ENCODE results near the gene KIF5C. TPM values are rescaled to one million over a fixed set of nuclear protein-coding genes. Genes with fewer than 3 reads are reported as not detected.

The KIF5C gene
- total and polyA plus RNA-seq, 2 donors (not counting 1 experiment from before 2014, with no cell fraction given) = 1.9 to 6.1 TPM

DNA sequence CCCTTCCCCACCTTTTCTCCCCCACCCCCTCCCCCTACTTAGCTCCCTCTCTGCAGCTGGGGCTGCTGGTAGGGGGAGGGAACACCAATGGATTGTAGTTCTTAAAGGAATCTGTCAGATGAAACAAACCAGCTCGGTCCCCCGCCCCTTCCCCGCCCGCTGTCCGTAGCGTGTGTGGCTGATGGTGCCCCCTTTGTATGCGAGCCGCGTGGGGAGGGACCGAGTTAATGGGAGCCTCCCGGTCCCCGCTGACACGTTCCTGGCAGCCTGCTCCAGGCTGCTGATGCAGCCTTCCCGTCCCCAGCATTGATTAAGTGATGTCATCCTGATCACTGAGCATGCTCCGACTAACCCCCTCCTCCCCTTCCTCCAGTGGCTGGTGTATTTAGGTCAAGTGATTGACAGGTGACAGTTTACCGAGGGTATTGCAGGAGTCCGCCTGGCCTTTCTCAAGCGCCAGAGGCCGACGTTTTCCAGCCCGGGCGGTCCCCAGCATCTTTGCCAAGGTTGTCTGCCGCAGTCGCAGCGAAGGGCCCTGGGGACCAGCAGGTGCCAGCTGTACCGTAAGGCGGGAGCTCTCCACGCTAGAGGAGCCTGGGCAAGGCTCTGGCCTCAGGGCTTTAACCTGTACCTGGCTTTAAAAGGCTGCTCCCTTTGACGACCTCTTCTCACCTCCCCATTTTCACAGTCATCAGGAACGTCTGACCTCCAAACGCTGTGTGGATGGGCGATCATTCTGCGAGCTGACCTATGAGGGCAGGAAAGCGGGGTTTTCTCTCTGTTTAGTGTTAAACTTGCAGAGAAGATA is 1.8 kb downstream of the KIF5C start:
- Mint-ChIP-seq H3K27ac (no peak overlapping the region), H3K27me3 (peaks cover 42% of the 10 kb centered on the region), H3K4me1 (peaks cover 16% of the 10 kb centered on the region), H3K4me3 (peak overlapping the region; percentile 86), H3K9me3 (ENCODE audit: insufficient read depth) (peaks cover 3% of the 10 kb centered on the region)
- H3K4me3 ChIP-seq (ENCODE audit: control extremely low read depth in 1 of 5, extremely low read depth in 1 of 5, insufficient read depth in 1 of 5, low read depth in 2 of 5, low read length in 4 of 5) = peak overlapping the region in 4 of 5 experiments; percentile 16 to 67 (median 58)
- H2AFZ ChIP-seq (ENCODE audit: insufficient read depth, low read depth, low read length, poor library complexity, severe bottlenecking) = peak overlapping the region; percentile 68
- DNase-seq (peak; percentile 67), ATAC-seq (ENCODE audit: low read depth) (peak; percentile 9)
- peaks cover 5 to 17% (median 7%) of the 10 kb centered on the region in 3 donors for H3K9me3 ChIP-seq (ENCODE audit: control extremely low read depth in 1 of 3, control insufficient read depth in 2 of 3, insufficient read depth in 1 of 3, low read length in 2 of 3)
- ChIA-PET POLR2A (interaction anchor here (0.5 to 0.7 kb wide), 3 partner anchors 13 to 809 kb away, joined by 3 to 6 read pairs (median 4); no protein-coding TSS in a partner anchor), CTCF (interaction anchor here (0.6 kb wide), 1 partner anchor 62 kb away, joined by 3 read pairs; no protein-coding TSS in a partner anchor)
- peak overlapping the region; percentile 90 for H3K4me2 ChIP-seq (replicated peaks; ENCODE audit: low read depth, low read length, poor library complexity, severe bottlenecking)
- peaks cover 0 to 34% (median 12%) of the 10 kb centered on the region in 4 experiments for H3K27me3 ChIP-seq (replicated peaks in 1 of 4; ENCODE audit: control extremely low read depth in 1 of 4, control insufficient read depth in 3 of 4, insufficient read depth in 4 of 4, low read length in 3 of 4)
- no peak for TF ChIP-seq EZH2 (IDR thresholded peaks at IDR 0.05; ENCODE audit: borderline replicate concordance, insufficient read depth, low read depth, low read length, poor library complexity, severe bottlenecking)
- TF ChIP-seq, protein P1, sequence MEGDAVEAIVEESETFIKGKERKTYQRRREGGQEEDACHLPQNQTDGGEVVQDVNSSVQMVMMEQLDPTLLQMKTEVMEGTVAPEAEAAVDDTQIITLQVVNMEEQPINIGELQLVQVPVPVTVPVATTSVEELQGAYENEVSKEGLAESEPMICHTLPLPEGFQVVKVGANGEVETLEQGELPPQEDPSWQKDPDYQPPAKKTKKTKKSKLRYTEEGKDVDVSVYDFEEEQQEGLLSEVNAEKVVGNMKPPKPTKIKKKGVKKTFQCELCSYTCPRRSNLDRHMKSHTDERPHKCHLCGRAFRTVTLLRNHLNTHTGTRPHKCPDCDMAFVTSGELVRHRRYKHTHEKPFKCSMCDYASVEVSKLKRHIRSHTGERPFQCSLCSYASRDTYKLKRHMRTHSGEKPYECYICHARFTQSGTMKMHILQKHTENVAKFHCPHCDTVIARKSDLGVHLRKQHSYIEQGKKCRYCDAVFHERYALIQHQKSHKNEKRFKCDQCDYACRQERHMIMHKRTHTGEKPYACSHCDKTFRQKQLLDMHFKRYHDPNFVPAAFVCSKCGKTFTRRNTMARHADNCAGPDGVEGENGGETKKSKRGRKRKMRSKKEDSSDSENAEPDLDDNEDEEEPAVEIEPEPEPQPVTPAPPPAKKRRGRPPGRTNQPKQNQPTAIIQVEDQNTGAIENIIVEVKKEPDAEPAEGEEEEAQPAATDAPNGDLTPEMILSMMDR (IDR thresholded peaks at IDR 0.05) = no peak
- no peak overlapping the region for H3K27ac ChIP-seq (ENCODE audit: low read length in 2 of 2)
- peak overlapping the region; percentile 60 for H3K9ac ChIP-seq (ENCODE audit: low read length)
- intact Hi-C loops (cut with micrococcal nuclease) = loop anchor here (5.0 to 10.0 kb wide), 2 partner anchors 148 to 1029 kb away; partner anchors contain the start of gene ACVR2A
- H4K20me1 ChIP-seq (ENCODE audit: control insufficient read depth, insufficient read depth, low read length, poor library complexity, severe bottlenecking) = no peaks in the 10 kb centered on the region
- H3K79me2 ChIP-seq (ENCODE audit: control insufficient read depth, insufficient read depth, low read length) = peaks cover 11% of the 10 kb centered on the region
- peaks cover 18 to 24% of the 10 kb centered on the region in 2 donors for H3K4me1 ChIP-seq (ENCODE audit: control insufficient read depth in 2 of 2, insufficient read depth in 2 of 2, low read length in 2 of 2)
- 16% methylated on average over 28 of the region's 34 CpGs for WGBS (ENCODE audit: insufficient coverage)
- no peaks in the 10 kb centered on the region for H3K36me3 ChIP-seq (replicated peaks in 1 of 2; ENCODE audit: control extremely low read depth in 1 of 2, control insufficient read depth in 1 of 2, extremely low read depth in 1 of 2, insufficient read depth in 2 of 2, low read length in 1 of 2)

GRCh38 chr2:148877403-148877740 is 2.3 kb downstream of the KIF5C start:
- CTCF ChIA-PET = interaction anchor here (0.6 kb wide), 1 partner anchor 63 kb away, joined by 3 read pairs; no protein-coding TSS in a partner anchor
- ATAC-seq (ENCODE audit: low read depth) (no peak), DNase-seq (no peak)
- H3K27me3 ChIP-seq (replicated peaks in 1 of 4; ENCODE audit: control extremely low read depth in 1 of 4, control insufficient read depth in 3 of 4, insufficient read depth in 4 of 4, low read length in 3 of 4) = peaks cover 0 to 34% (median 11%) of the 10 kb centered on the region in 4 experiments
- Mint-ChIP-seq H3K27ac (no peak overlapping the region), H3K27me3 (peaks cover 39% of the 10 kb centered on the region), H3K4me1 (peaks cover 16% of the 10 kb centered on the region), H3K9me3 (ENCODE audit: insufficient read depth) (peaks cover 3% of the 10 kb centered on the region), H3K4me3 (peak overlapping the region; percentile 86)
- H2AFZ ChIP-seq (ENCODE audit: insufficient read depth, low read depth, low read length, poor library complexity, severe bottlenecking) = no peak overlapping the region
- H3K4me3 ChIP-seq (ENCODE audit: control extremely low read depth in 1 of 5, extremely low read depth in 1 of 5, insufficient read depth in 1 of 5, low read depth in 2 of 5, low read length in 4 of 5) = no peak overlapping the region
- no peak overlapping the region for H3K27ac ChIP-seq (ENCODE audit: low read length in 2 of 2)
- peaks cover 18 to 24% of the 10 kb centered on the region in 2 donors for H3K4me1 ChIP-seq (ENCODE audit: control insufficient read depth in 2 of 2, insufficient read depth in 2 of 2, low read length in 2 of 2)
- H3K4me2 ChIP-seq (replicated peaks; ENCODE audit: low read depth, low read length, poor library complexity, severe bottlenecking) = no peak overlapping the region
- H4K20me1 ChIP-seq (ENCODE audit: control insufficient read depth, insufficient read depth, low read length, poor library complexity, severe bottlenecking) = no peaks in the 10 kb centered on the region
- no peak for TF ChIP-seq EZH2 (IDR thresholded peaks at IDR 0.05; ENCODE audit: borderline replicate concordance, insufficient read depth, low read depth, low read length, poor library complexity, severe bottlenecking)
- TF ChIP-seq, protein P1 (IDR thresholded peaks at IDR 0.05) = no peak
- no peak overlapping the region for H3K9ac ChIP-seq (ENCODE audit: low read length)
- peaks cover 5 to 17% (median 7%) of the 10 kb centered on the region in 3 donors for H3K9me3 ChIP-seq (ENCODE audit: control extremely low read depth in 1 of 3, control insufficient read depth in 2 of 3, insufficient read depth in 1 of 3, low read length in 2 of 3)
- WGBS (ENCODE audit: insufficient coverage) = 14% methylated on average over 1 of the region's 1 CpG
- H3K36me3 ChIP-seq (replicated peaks in 1 of 2; ENCODE audit: control extremely low read depth in 1 of 2, control insufficient read depth in 1 of 2, extremely low read depth in 1 of 2, insufficient read depth in 2 of 2, low read length in 1 of 2) = no peaks in the 10 kb centered on the region
- H3K79me2 ChIP-seq (ENCODE audit: control insufficient read depth, insufficient read depth, low read length) = peaks cover 11% of the 10 kb centered on the region
- POLR2A ChIA-PET = no interaction called here
- intact Hi-C loops (cut with micrococcal nuclease) = loop anchor here (5.0 to 10.0 kb wide), 2 partner anchors 147 to 1030 kb away; partner anchors contain the start of gene ACVR2A

Data from B cell (primary cell).